ENCODE measurements around the gene PPOX.

DNA sequence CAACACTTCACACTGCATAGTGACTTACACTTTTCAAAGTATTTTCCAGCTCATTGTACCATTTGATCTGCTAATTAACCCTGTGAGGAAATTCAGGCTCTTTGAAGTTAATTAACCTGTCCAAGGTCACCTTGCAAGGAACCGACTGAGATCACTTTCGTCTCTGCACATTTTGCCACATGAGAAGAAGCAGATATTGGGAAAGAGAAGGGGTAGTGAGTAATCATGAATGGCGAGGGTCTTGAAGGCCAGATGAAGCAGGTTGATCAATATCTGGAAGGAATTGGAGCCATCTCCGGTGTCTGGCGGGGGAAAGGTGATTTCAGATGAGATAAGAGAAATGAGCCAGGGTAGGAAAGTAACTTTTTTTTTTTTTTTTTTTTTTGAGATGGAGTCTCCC is 53.8 kb downstream of the PPOX start:
- TF ChIP-seq CTCF (IDR thresholded peaks at IDR 0.05 in 2 of 3, conservative IDR thresholded peaks at IDR 0.05 in 1 of 3; ENCODE audit: borderline replicate concordance in 1 of 3, insufficient read depth in 1 of 3, low read depth in 2 of 3, low read length in 2 of 3) (no peak), POLR2AphosphoS5 (IDR thresholded peaks at IDR 0.05; ENCODE audit: low read depth, low read length) (no peak), POLR2A (IDR thresholded peaks at IDR 0.05; ENCODE audit: borderline replicate concordance, extremely low read depth, insufficient read depth, insufficient read length) (no peak), RAD21 (IDR thresholded peaks at IDR 0.05; ENCODE audit: low read depth) (no peak), MAX (IDR thresholded peaks at IDR 0.05) (no peak), CBX3 (IDR thresholded peaks at IDR 0.05; ENCODE audit: low read depth) (no peak), EZH2phosphoT487 (IDR thresholded peaks at IDR 0.05; ENCODE audit: borderline replicate concordance) (no peak), EZH2 (IDR thresholded peaks at IDR 0.05) (no peak), ZBTB33 (IDR thresholded peaks at IDR 0.05; ENCODE audit: extremely low read depth, insufficient replicate concordance, low read length) (no peak), FOSL1 (IDR thresholded peaks at IDR 0.05; ENCODE audit: low read depth) (no peak), SP1 (IDR thresholded peaks at IDR 0.05; ENCODE audit: low read depth) (no peak), JUND (IDR thresholded peaks at IDR 0.05) (no peak)
